Keratinocyte (primary cell): Measurements from ENCODE around the gene ZNF496. TPM values are rescaled to one million over a fixed set of nuclear protein-coding genes. Genes with fewer than 3 reads are reported as not detected.

Experiments
- DNase-seq: peaks from one replicate; pipeline ENCODE4 v3.0.0-alpha.2; 2011; ENCODE audit warnings: low read depth, missing footprints, low spot score
- FAIRE-seq: peaks from 2 replicates; lab custom pipeline; 2011; peaks lifted over from hg19 to GRCh38; lab: Jason Lieb, UNC
- H2AFZ ChIP-seq: 2 replicates; pipeline ENCODE4 v1.6.0; 2012; ENCODE audit warnings: low read length, control low read depth, inconsistent platforms; ENCODE audit not compliant: control insufficient read depth
- H3K27ac ChIP-seq: 2 replicates; pipeline ENCODE4 v1.5.1; 2011; ENCODE audit warnings: low read length; ENCODE audit not compliant: control insufficient read depth, insufficient read depth
- H3K27me3 ChIP-seq: 3 replicates; pipeline ENCODE4 v1.6.0; 2011; ENCODE audit warnings: low read length; ENCODE audit not compliant: control insufficient read depth, insufficient read depth; ENCODE audit errors: extremely low read depth
- H3K36me3 ChIP-seq, 2 experiments: 2 replicates in 1 of 2; 3 replicates in 1 of 2; pipeline ENCODE4 v1.5.1; 2011; ENCODE audit warnings: low read length in 2 of 2, mild to moderate bottlenecking in 1 of 2; ENCODE audit not compliant: control insufficient read depth in 2 of 2, insufficient read depth in 2 of 2; ENCODE audit errors: extremely low read depth in 1 of 2
- H3K4me1 ChIP-seq: 3 replicates; pipeline ENCODE4 v1.5.1; 2011; ENCODE audit warnings: low read length; ENCODE audit not compliant: control insufficient read depth, insufficient read depth; ENCODE audit errors: extremely low read depth
- H3K4me2 ChIP-seq: 3 replicates; pipeline ENCODE4 v1.6.0; 2011; ENCODE audit warnings: low read depth, low read length; ENCODE audit not compliant: control insufficient read depth, insufficient read depth; ENCODE audit errors: extremely low read depth
- H3K4me3 ChIP-seq, 3 experiments: fragments of 200-600 bp in 1 of 3; sonication (generic) in 1 of 3; 2 replicates in 2 of 3; 3 replicates in 1 of 3; pipeline ENCODE4 v1.5.1; 2011 to 2016; ENCODE audit warnings: low read length in 3 of 3, mild to moderate bottlenecking in 3 of 3, control low read depth in 2 of 3, inconsistent platforms in 1 of 3, low read depth in 1 of 3, mixed read lengths in 1 of 3, mixed run types in 1 of 3, moderate library complexity in 1 of 3; ENCODE audit not compliant: control insufficient read depth in 2 of 3, insufficient read depth in 2 of 3; ENCODE audit errors: extremely low read depth in 1 of 3
- H3K79me2 ChIP-seq: 2 replicates; pipeline ENCODE4 v1.6.0; 2012; ENCODE audit warnings: low read length; ENCODE audit not compliant: control insufficient read depth, insufficient read depth
- H3K9ac ChIP-seq: 3 replicates; pipeline ENCODE4 v1.6.0; 2011; ENCODE audit warnings: low read length; ENCODE audit not compliant: control insufficient read depth, insufficient read depth; ENCODE audit errors: extremely low read depth
- H3K9me1 ChIP-seq: 3 replicates; pipeline ENCODE4 v1.6.0; 2011; ENCODE audit warnings: low read length; ENCODE audit not compliant: control insufficient read depth, insufficient read depth; ENCODE audit errors: extremely low read depth
- H3K9me3 ChIP-seq: 2 replicates; pipeline ENCODE4 v1.5.1; 2012; ENCODE audit warnings: low read depth, low read length; ENCODE audit not compliant: control insufficient read depth
- H4K20me1 ChIP-seq: 3 replicates; pipeline ENCODE4 v1.6.0; 2011; ENCODE audit warnings: low read length; ENCODE audit not compliant: control insufficient read depth, insufficient read depth; ENCODE audit errors: extremely low read depth
- CTCF ChIP-seq, 3 experiments: IDR thresholded peaks in 1 of 3; conservative IDR thresholded peaks in 1 of 3; optimal IDR thresholded peaks in 1 of 3; 2 replicates in 2 of 3; 3 replicates in 1 of 3; pipeline versions ENCODE3 to v1.5.1; 2011; ENCODE audit warnings: low read length in 3 of 3, mild to moderate bottlenecking in 3 of 3, moderate library complexity in 2 of 3, control low read depth in 1 of 3, inconsistent platforms in 1 of 3; ENCODE audit not compliant: insufficient read depth in 2 of 3; ENCODE audit errors: extremely low read depth in 1 of 3
- EZH2 ChIP-seq: IDR thresholded peaks from one replicate; pipeline ENCODE4 v1.6.1; 2012; ENCODE audit warnings: inconsistent platforms, mild to moderate bottlenecking, low read length, moderate library complexity
- dilution Hi-C: fragments of 300-500 bp; cut with MboI; formaldehyde crosslinking; loops from one replicate; pipeline ENCODE4 v1.7.0; 2020; ENCODE audit warnings: low sequenced_read_pairs; ENCODE audit not compliant: extremely low pct_ligation_motif_present
- polyA plus RNA-seq, 5 experiments: library from polyadenylated mRNA; depleted of rRNA in 3 of 5; stranded (reverse) in 3 of 5; stranded (forward) in 1 of 5; unstranded in 1 of 5; fragments of >200 nt; gene quantifications; 1 replicate in 1 of 5; 2 replicates in 3 of 5; 3 replicates in 1 of 5; pipeline versions ENCODE4 v1.2.1 to v1.2.3, GENCODE V29; 2011 to 2012; ENCODE audit warnings: missing spikeins in 2 of 5, low read depth in 1 of 5, low replicate concordance in 1 of 5

ZNF496 gene
- polyA plus RNA-seq, 1 donor (not counting 4 experiments of a cell fraction or from before 2014, with no cell fraction given), result 8.9 TPM

- Histone ChIP-seq H3K27me3 (no peaks in the 10 kb centered on the region), H3K4me2 (no peak overlapping the region), H4K20me1 (no peaks in the 10 kb centered on the region), H3K4me3 (no peak overlapping the region), H3K9ac (no peak overlapping the region), H3K9me1 (no peaks in the 10 kb centered on the region), H3K36me3 (no peaks in the 10 kb centered on the region), H3K27ac (no peak overlapping the region), H2AFZ (no peak overlapping the region), H3K9me3 (no peaks in the 10 kb centered on the region), H3K4me1 (no peaks in the 10 kb centered on the region), H3K79me2 (no peaks in the 10 kb centered on the region)
- DNase-seq (no peak), FAIRE-seq (no peak)
- dilution Hi-C loops, result no loop called here
- no peak for TF ChIP-seq EZH2
- TF ChIP-seq CTCF (optimal IDR thresholded peaks at IDR 0.05 in 1 of 3, IDR thresholded peaks at IDR 0.05 in 1 of 3, conservative IDR thresholded peaks at IDR 0.05 in 1 of 3; ENCODE audit: extremely low read depth in 1 of 3, insufficient read depth in 2 of 3, low read length in 3 of 3), result no peak
Observed at GRCh38 chr1:247295746-247296145, 35.9 kb downstream of the ZNF496 start.

GRCh38 chr1:247295274-247295684, 36.4 kb downstream of the ZNF496 start:
- H3K9me3 ChIP-seq, result no peaks in the 10 kb centered on the region
- H3K4me1 ChIP-seq, result no peaks in the 10 kb centered on the region
- H3K9ac ChIP-seq, result no peak overlapping the region
- H3K36me3 ChIP-seq, result no peaks in the 10 kb centered on the region
- no peaks in the 10 kb centered on the region for H3K9me1 ChIP-seq
- no peaks in the 10 kb centered on the region for H3K27me3 ChIP-seq
- no peak for DNase-seq
- H3K79me2 ChIP-seq, result no peaks in the 10 kb centered on the region
- H4K20me1 ChIP-seq, result no peaks in the 10 kb centered on the region
- FAIRE-seq, result no peak
- no peak overlapping the region for H2AFZ ChIP-seq
- TF ChIP-seq CTCF (optimal IDR thresholded peaks at IDR 0.05 in 1 of 3, IDR thresholded peaks at IDR 0.05 in 1 of 3, conservative IDR thresholded peaks at IDR 0.05 in 1 of 3; ENCODE audit: extremely low read depth in 1 of 3, insufficient read depth in 2 of 3, low read length in 3 of 3) (no peak), EZH2 (no peak)
- no peak overlapping the region for H3K27ac ChIP-seq
- H3K4me2 ChIP-seq, result no peak overlapping the region
- dilution Hi-C loops, result no loop called here
- no peak overlapping the region for H3K4me3 ChIP-seq
